A549 (cell line): ENCODE results near the gene OMP. TPM values are rescaled to one million over a fixed set of nuclear protein-coding genes. Genes with fewer than 3 reads are reported as not detected.

ENCODE experiments used
- ATAC-seq, 2 experiments: fragments of 200-7000 bp in 1 of 2; fragments of >200 bp in 1 of 2; cut with Nextera tagmentation in 1 of 2; cut with Tn5 transposase in 1 of 2; 3 replicates each; pipeline versions ENCODE4 v1.8.0 to v1.9.1; 2018 to 2020; ENCODE audit warnings: mild to moderate bottlenecking in 1 of 2, moderate library complexity in 1 of 2
- CTCF ChIA-PET: fragments of 300-600 bp; sonication (Branson Sonifier 250); formaldehyde crosslinking; extraction: SDS; loops from one replicate; lab custom pipeline; 2021; ENCODE audit warnings: antibody characterized with exemption, inconsistent platforms; lab: Yijun Ruan, JAX
- POLR2A ChIA-PET: fragments of 350-600 bp; formaldehyde crosslinking; extraction: SDS; loops from one replicate; lab custom pipeline; 2021; ENCODE audit warnings: antibody characterized with exemption, inconsistent platforms; lab: Yijun Ruan, JAX
- DNase-seq, 2 experiments: peaks; one replicate each; pipeline versions ENCODE4 v3.0.0 to v3.0.0-alpha.2; 2011 to 2016; ENCODE audit warnings: low read depth in 1 of 2, low spot score in 1 of 2
- FAIRE-seq: peaks from 2 replicates; lab custom pipeline; 2011; peaks lifted over from hg19 to GRCh38; lab: Jason Lieb, UNC
- H3K27ac ChIP-seq, 2 experiments: fragments of >200 bp; sonication (Bioruptor Twin); formaldehyde crosslinking; 3 replicates each; pipeline ENCODE4 v1.5.1; 2016 to 2017
- H3K4me1 ChIP-seq: fragments of >200 bp; sonication (Bioruptor Twin); formaldehyde crosslinking; 3 replicates; pipeline ENCODE4 v1.6.1; 2016
- H3K4me2 ChIP-seq: fragments of >200 bp; sonication (Bioruptor Twin); formaldehyde crosslinking; 3 replicates; pipeline ENCODE4 v1.6.1; 2016
- H3K4me3 ChIP-seq: fragments of >200 bp; sonication (Bioruptor Twin); formaldehyde crosslinking; 3 replicates; pipeline ENCODE4 v1.5.1; 2016
- H3K9me3 ChIP-seq: fragments of >200 bp; sonication (Bioruptor Twin); formaldehyde crosslinking; 3 replicates; pipeline ENCODE4 v1.6.1; 2016
- CBX8 ChIP-seq: fragments of 200-600 bp; sonication (generic); IDR thresholded peaks from 2 replicates; pipeline ENCODE4 v1.6.1; 2016
- CEBPB ChIP-seq, 2 experiments: fragments of >200 bp in 1 of 2; sonication (Bioruptor Twin) in 1 of 2; formaldehyde crosslinking in 1 of 2; IDR thresholded peaks; 2 replicates each; pipeline ENCODE4 v1.6.1; 2012 to 2016
- CHD2 ChIP-seq: fragments of 150-350 bp; IDR thresholded peaks from 2 replicates; pipeline ENCODE4 v1.6.1; 2014; ENCODE audit warnings: low read length; ENCODE audit not compliant: partially characterized antibody
- ESRRA ChIP-seq: fragments of 150-350 bp; IDR thresholded peaks from 2 replicates; pipeline ENCODE4 v1.6.1; 2014; ENCODE audit warnings: mild to moderate bottlenecking, low read length, borderline replicate concordance
- GATA3 ChIP-seq: IDR thresholded peaks from 2 replicates; pipeline ENCODE4 v1.6.1; 2012; ENCODE audit warnings: borderline replicate concordance
- MAFK ChIP-seq: fragments of 450-650 bp; IDR thresholded peaks from 2 replicates; pipeline ENCODE4 v1.6.1; 2014; ENCODE audit not compliant: partially characterized antibody
- MYC ChIP-seq: IDR thresholded peaks from 2 replicates; pipeline ENCODE4 v1.6.1; 2012; ENCODE audit warnings: mild to moderate bottlenecking, inconsistent platforms, low read length, improper control_type of control experiment, borderline replicate concordance
- NFE2L2 ChIP-seq: fragments of 150-350 bp; conservative IDR thresholded peaks from 2 replicates; pipeline ENCODE4 v1.6.1; 2014; ENCODE audit warnings: low read length
- POLR2A ChIP-seq: IDR thresholded peaks from 2 replicates; pipeline ENCODE4 v1.6.1; 2012; ENCODE audit warnings: mild to moderate bottlenecking, low read length
- RAD21 ChIP-seq, 2 experiments: fragments of >200 bp in 1 of 2; sonication (Bioruptor Twin) in 1 of 2; formaldehyde crosslinking in 1 of 2; IDR thresholded peaks in 1 of 2; conservative IDR thresholded peaks in 1 of 2; 2 replicates in 1 of 2; 3 replicates in 1 of 2; pipeline ENCODE4 v1.6.1; 2012 to 2018; ENCODE audit warnings: inconsistent platforms in 1 of 2
- RCOR1 ChIP-seq: fragments of 150-350 bp; IDR thresholded peaks from 2 replicates; pipeline ENCODE4 v1.6.1; 2014; ENCODE audit warnings: antibody characterized with exemption, low read length, low read depth
- RFX5 ChIP-seq: fragments of 450-650 bp; IDR thresholded peaks from 2 replicates; pipeline ENCODE4 v1.7.1; 2014; ENCODE audit warnings: antibody characterized with exemption, mild to moderate bottlenecking, moderate library complexity
- TP53 ChIP-seq: fragments of 250-450 bp; sonication (Bioruptor Pico); IDR thresholded peaks from 2 replicates; pipeline ENCODE4 v1.5.0; 2021; ENCODE audit warnings: mild to moderate bottlenecking, moderate library complexity
- WGBS: methylation state at CpG from one replicate; pipeline ENCODE4 v1.1.6; 2017; ENCODE audit errors: missing lambda C conversion rate; 5-methylcytosine and 5-hydroxymethylcytosine counted together
- polyA plus RNA-seq, 4 experiments: library from polyadenylated mRNA; depleted of rRNA in 3 of 4; stranded (reverse); fragments of >200 nt; fragmentation: RNase III in 1 of 4; extraction: RNeasy Plus Mini Kit Qiagen cat#74134 plus additional on column Dnase treatment in 1 of 4; gene quantifications; 2 replicates in 3 of 4; 3 replicates in 1 of 4; pipeline ENCODE4 v1.2.3, GENCODE V29; 2011 to 2017
- TF ChIP-seq, protein P1 (sequence below): IDR thresholded peaks from 2 replicates; pipeline ENCODE4 v1.6.1; 2012
- TF ChIP-seq, protein P2 (sequence below): fragments of 250-450 bp; sonication (Bioruptor Pico); IDR thresholded peaks from 2 replicates; pipeline ENCODE4 v1.5.0; 2020; ENCODE audit warnings: low read depth, mild to moderate bottlenecking, moderate library complexity
- TF ChIP-seq, protein P3 (sequence below): IDR thresholded peaks from 2 replicates; pipeline ENCODE4 v1.6.1; 2012
- TF ChIP-seq, protein P4 (sequence below): fragments of 450-650 bp; IDR thresholded peaks from 2 replicates; pipeline ENCODE4 v1.6.1; 2014; ENCODE audit warnings: antibody characterized with exemption

OMP gene
- polyA plus RNA-seq, 2 of the 4 experiments (the other 2 are of a cell fraction): not detected

DNA sequence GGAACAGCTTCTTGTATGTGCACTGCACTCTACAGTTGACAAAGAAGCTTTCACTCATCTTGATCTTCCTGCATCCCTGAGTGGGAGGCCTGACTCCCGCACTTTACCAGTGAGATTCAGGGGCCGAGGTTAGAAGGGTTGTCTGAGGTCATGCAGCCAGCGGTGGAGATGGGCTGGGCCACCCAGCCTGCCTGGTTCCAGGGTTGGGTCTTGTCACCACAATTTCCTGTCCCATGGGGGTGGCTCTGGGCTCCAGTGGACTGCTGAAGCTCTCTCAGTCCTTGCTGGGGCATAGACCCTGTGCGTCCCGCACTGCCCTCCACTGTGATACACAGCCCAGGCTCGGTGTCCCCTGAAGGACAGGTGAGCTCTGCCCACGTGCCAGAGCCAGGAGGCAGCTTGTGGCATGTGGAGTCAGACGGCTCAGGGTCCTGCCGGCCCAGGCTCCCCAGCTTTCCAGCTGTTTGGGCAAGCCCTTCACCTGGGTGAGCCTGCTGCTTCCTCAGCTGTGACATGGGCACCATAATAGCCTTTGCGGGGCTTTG lies 18.5 kb downstream of the OMP start:
- no peak overlapping the region for H3K4me3 ChIP-seq
- no peak for FAIRE-seq
- H3K9me3 ChIP-seq: no peaks in the 10 kb centered on the region
- no peak overlapping the region for H3K4me2 ChIP-seq
- CTCF ChIA-PET: interaction anchor here (0.7 to 23.6 kb wide), 10 partner anchors 9 to 427 kb away, joined by 3 to 290 read pairs (median 4); no protein-coding TSS in a partner anchor
- ATAC-seq: no peak
- H3K27ac ChIP-seq: no peak overlapping the region
- POLR2A ChIA-PET: no interaction called here
- WGBS: 80% methylated on average over 3 of the region's 10 CpGs
- no peaks in the 10 kb centered on the region for H3K4me1 ChIP-seq
- DNase-seq: no peak
- TF ChIP-seq, protein P1, sequence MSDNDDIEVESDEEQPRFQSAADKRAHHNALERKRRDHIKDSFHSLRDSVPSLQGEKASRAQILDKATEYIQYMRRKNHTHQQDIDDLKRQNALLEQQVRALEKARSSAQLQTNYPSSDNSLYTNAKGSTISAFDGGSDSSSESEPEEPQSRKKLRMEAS: no peak
- TF ChIP-seq CEBPB (IDR thresholded peaks at IDR 0.05): no peak
- no peak for TF ChIP-seq POLR2A
- TF ChIP-seq, all 56 proteins: peak for 0

DNA sequence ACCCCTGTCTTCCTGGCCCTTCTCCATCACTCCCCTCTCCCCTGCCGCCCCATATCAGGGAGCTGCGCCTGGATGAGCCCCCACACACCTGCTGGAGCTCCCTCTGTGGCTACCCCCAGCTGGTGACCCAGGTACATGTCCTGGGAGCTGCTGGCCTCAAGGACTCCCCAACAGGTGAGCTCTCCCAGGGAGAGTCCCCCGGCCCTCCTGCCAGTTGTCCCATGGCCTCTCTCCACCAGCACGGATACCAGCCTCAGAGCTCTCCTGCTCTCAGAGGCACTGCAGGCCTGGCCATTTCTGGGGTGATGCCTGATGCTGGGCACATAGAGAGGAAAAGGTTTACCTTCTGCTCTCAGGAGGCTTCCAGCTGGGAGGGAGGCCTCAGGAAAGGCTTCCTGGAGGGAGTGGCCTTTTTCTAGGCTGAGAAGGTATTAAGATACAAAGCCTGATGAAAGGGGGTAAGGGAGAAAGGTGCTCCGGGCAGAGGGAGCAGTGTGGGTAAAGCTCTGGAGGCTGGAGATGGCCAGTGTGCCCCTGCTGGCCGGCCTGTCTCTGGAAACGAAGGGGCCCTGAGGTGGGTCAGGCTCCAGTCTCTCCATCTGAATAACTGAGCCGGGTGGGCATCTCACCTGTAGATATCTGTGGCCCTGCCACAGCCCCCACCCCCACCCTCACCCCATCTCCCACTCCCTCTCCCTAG lies 19.4 kb downstream of the OMP start:
- TF ChIP-seq RFX5 (no peak), CHD2 (no peak), CBX8 (no peak), RCOR1 (no peak), NFE2L2 (no peak), ESRRA (no peak), GATA3 (no peak)
- TF ChIP-seq, protein P2, sequence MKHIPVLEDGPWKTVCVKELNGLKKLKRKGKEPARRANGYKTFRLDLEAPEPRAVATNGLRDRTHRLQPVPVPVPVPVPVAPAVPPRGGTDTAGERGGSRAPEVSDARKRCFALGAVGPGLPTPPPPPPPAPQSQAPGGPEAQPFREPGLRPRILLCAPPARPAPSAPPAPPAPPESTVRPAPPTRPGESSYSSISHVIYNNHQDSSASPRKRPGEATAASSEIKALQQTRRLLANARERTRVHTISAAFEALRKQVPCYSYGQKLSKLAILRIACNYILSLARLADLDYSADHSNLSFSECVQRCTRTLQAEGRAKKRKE (CRISPR knock-in tag): no peak
- Histone ChIP-seq H3K4me2 (no peak overlapping the region), H3K4me1 (no peaks in the 10 kb centered on the region), H3K27ac (no peak overlapping the region), H3K9me3 (no peaks in the 10 kb centered on the region), H3K4me3 (no peak overlapping the region)
- ATAC-seq (no peak), DNase-seq (no peak), FAIRE-seq (no peak)
- CTCF ChIA-PET: interaction anchor here (0.6 to 23.6 kb wide), 11 partner anchors 8 to 426 kb away, joined by 3 to 290 read pairs (median 4); no protein-coding TSS in a partner anchor
- POLR2A ChIA-PET: no interaction called here
- WGBS: 84% methylated on average over 6 of the region's 8 CpGs

DNA sequence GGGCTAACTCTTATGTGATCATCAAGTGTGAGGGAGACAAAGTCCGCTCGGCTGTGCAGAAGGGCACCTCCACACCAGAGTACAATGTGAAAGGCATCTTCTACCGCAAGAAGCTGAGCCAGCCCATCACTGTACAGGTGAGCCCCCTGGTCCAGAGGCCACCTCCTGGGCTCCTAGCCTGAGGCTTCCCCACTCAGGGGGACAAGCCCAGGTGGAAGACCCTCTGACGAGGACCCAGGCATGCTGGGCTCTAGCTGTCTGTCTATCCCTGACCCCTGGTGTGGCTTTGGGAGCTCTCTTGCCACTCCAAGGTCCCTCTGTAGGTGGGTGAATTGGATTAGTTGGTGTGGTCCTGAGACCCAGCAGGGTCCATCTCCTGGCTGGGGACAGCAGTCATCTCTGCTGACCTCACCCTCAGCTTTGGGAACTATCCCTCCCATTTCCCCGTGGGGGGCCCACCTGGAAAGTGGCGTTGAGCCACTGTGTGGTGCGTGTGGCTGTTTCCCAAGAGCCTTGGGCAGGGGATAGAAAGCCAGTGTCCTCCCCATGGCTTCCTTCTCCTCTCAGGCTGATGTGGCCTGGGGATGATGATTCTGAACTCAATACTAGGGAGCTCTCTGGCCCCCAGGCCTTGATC lies 20.1 kb downstream of the OMP start:
- WGBS: 85% methylated on average over 6 of the region's 7 CpGs

DNA sequence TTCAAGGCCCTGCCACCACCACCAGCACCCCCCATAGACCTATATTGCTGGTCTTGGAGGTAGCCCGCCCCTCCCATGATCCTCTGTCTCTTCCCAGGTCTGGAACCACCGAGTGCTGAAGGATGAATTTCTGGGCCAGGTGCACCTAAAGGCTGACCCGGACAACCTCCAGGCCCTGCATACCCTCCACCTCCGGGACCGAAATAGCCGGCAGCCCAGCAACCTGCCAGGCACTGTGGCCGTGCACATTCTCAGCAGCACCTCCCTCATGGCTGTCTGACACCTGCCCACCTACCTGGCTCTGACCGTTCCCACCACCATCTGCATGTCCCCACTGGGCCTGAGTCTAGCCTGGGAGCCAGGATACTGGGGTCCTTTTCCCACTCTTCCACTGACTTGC lies 21.0 kb downstream of the OMP start:
- H3K9me3 ChIP-seq: no peaks in the 10 kb centered on the region
- POLR2A ChIA-PET: no interaction called here
- CTCF ChIA-PET: interaction anchor here (1.0 to 3.4 kb wide), 4 partner anchors 9 to 424 kb away, joined by 4 to 28 read pairs (median 6); no protein-coding TSS in a partner anchor
- 91% methylated on average over 8 of the region's 8 CpGs for WGBS
- no peak for ATAC-seq
- no peak overlapping the region for H3K4me2 ChIP-seq
- DNase-seq: no peak
- H3K4me1 ChIP-seq: no peaks in the 10 kb centered on the region
- no peak for FAIRE-seq
- TF ChIP-seq MAFK (no peak), RAD21 (conservative IDR thresholded peaks at IDR 0.05 in 1 of 2, IDR thresholded peaks at IDR 0.05 in 1 of 2) (no peak)
- TF ChIP-seq, protein P3, sequence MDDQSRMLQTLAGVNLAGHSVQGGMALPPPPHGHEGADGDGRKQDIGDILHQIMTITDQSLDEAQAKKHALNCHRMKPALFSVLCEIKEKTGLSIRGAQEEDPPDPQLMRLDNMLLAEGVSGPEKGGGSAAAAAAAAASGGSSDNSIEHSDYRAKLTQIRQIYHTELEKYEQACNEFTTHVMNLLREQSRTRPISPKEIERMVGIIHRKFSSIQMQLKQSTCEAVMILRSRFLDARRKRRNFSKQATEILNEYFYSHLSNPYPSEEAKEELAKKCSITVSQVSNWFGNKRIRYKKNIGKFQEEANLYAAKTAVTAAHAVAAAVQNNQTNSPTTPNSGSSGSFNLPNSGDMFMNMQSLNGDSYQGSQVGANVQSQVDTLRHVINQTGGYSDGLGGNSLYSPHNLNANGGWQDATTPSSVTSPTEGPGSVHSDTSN: no peak
- TF ChIP-seq, all 56 proteins: peak for 0
- Histone ChIP-seq H3K27ac (no peak overlapping the region), H3K4me3 (no peak overlapping the region)

More for the DNA sequence above, 20.1 kb downstream of the OMP start:
- Histone ChIP-seq H3K9me3 (no peaks in the 10 kb centered on the region), H3K4me1 (no peaks in the 10 kb centered on the region), H3K4me3 (no peak overlapping the region), H3K27ac (no peak overlapping the region), H3K4me2 (no peak overlapping the region)
- POLR2A ChIA-PET: no interaction called here
- DNase-seq (no peak), FAIRE-seq (no peak), ATAC-seq (no peak)
- TF ChIP-seq MYC (no peak), RFX5 (no peak), TP53 (CRISPR knock-in tag) (no peak), MAFK (no peak)
- TF ChIP-seq, protein P1: no peak
- TF ChIP-seq, protein P4, sequence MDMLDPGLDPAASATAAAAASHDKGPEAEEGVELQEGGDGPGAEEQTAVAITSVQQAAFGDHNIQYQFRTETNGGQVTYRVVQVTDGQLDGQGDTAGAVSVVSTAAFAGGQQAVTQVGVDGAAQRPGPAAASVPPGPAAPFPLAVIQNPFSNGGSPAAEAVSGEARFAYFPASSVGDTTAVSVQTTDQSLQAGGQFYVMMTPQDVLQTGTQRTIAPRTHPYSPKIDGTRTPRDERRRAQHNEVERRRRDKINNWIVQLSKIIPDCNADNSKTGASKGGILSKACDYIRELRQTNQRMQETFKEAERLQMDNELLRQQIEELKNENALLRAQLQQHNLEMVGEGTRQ: no peak
- CTCF ChIA-PET: interaction anchor here (0.6 to 23.6 kb wide), 9 partner anchors 9 to 425 kb away, joined by 3 to 290 read pairs (median 6); no protein-coding TSS in a partner anchor
